H1 (cell line): ENCODE measurements around the gene RAP1GAP. TPM values are rescaled to one million over a fixed set of nuclear protein-coding genes. Genes with fewer than 3 reads are reported as not detected.

Source experiments
- polyA plus RNA-seq, 7 experiments: library from polyadenylated mRNA; depleted of rRNA in 3 of 7; stranded (reverse) in 5 of 7; unstranded in 2 of 7; fragments of >200 nt in 5 of 7; fragments of 200-250 nt in 2 of 7; gene quantifications; 1 replicate in 5 of 7; 2 replicates in 1 of 7; 4 replicates in 1 of 7; pipeline versions ENCODE4 v1.2.1 to v1.2.3, GENCODE V29; 2011 to 2013; ENCODE audit warnings: missing spikeins in 2 of 7, mixed read lengths in 2 of 7
- total RNA-seq: library from RNA; stranded (reverse); fragmentation: NEBNext Ultra II Directional; extraction: Animal tissue kit (Norgen Biotek cat#: 25700); gene quantifications from 2 replicates; pipeline ENCODE4 v1.2.1, GENCODE V29; 2021

RAP1GAP gene
- total and polyA plus RNA-seq, 2 of the 8 experiments (the other 6 are each of a cell fraction or from before 2014, with no cell fraction given): 8.4 TPM

Other genes starting within 250 kb of the RAP1GAP start
- 4.1 and 4.3 TPM in 2 replicates for gene NBPF3, start 229.2 kb downstream of the RAP1GAP start, total RNA-seq
- gene NBPF3, start 229.2 kb downstream of the RAP1GAP start, polyA plus RNA-seq (2011; rRNA removed): 2.7 and 3.8 TPM in 2 replicates
- gene ALPL, start 159.9 kb downstream of the RAP1GAP start, total RNA-seq: 175 and 178 TPM in 2 replicates
- gene ALPL, start 159.9 kb downstream of the RAP1GAP start, polyA plus RNA-seq (2011; rRNA removed): 362 and 487 TPM in 2 replicates
- gene USP48, start 113.8 kb upstream of the RAP1GAP start, total RNA-seq: 81.5 and 83.5 TPM in 2 replicates
- gene USP48, start 113.8 kb upstream of the RAP1GAP start, polyA plus RNA-seq (2011; rRNA removed): 10.1 and 12.8 TPM in 2 replicates
- 0.74 and 0.94 TPM in 2 replicates for gene LDLRAD2, start 142.9 kb upstream of the RAP1GAP start, total RNA-seq
- 0.48 and 1.0 TPM in 2 replicates for gene LDLRAD2, start 142.9 kb upstream of the RAP1GAP start, polyA plus RNA-seq (2011; rRNA removed)